ENCODE measurements around the gene ACLY. TPM values are rescaled to one million over a fixed set of nuclear protein-coding genes. Genes with fewer than 3 reads are reported as not detected.

ACLY gene
- total RNA-seq, 1 donor from 2014 or later, result 143 TPM

DNA sequence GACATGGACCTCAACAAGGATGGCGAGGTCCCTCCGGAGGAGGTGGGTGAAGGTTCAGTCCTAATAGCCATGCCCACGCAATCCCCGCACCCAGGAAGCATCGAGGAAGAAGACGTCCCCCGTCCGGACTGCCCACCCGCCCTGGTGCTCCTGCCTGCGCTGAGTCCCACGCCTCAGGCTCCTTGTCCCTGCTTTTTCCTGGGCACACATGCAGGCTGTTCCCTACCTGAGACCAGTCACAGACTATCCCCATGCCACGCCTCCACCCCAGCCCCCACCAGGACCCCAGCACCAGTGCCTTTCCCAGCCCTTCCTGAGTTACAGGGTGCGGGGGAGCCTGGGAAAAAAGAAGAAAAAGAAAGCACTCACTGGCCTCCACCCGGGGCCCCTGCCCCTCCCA lies 97.0 kb downstream of the ACLY start:
- POLR2A ChIA-PET, result no interaction called here
- TF ChIP-seq, protein P1, sequence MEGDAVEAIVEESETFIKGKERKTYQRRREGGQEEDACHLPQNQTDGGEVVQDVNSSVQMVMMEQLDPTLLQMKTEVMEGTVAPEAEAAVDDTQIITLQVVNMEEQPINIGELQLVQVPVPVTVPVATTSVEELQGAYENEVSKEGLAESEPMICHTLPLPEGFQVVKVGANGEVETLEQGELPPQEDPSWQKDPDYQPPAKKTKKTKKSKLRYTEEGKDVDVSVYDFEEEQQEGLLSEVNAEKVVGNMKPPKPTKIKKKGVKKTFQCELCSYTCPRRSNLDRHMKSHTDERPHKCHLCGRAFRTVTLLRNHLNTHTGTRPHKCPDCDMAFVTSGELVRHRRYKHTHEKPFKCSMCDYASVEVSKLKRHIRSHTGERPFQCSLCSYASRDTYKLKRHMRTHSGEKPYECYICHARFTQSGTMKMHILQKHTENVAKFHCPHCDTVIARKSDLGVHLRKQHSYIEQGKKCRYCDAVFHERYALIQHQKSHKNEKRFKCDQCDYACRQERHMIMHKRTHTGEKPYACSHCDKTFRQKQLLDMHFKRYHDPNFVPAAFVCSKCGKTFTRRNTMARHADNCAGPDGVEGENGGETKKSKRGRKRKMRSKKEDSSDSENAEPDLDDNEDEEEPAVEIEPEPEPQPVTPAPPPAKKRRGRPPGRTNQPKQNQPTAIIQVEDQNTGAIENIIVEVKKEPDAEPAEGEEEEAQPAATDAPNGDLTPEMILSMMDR (IDR thresholded peaks at IDR 0.05), result no peak
- Mint-ChIP-seq H3K27me3 (no peaks in the 10 kb centered on the region), H3K36me3 (ENCODE audit: low read depth) (peaks cover 16% of the 10 kb centered on the region), H3K9me3 (no peaks in the 10 kb centered on the region), H3K4me3 (no peak overlapping the region), H3K27ac (no peak overlapping the region), H3K4me1 (no peaks in the 10 kb centered on the region)
- DNase-seq (no peak), ATAC-seq (ENCODE audit: low read depth) (no peak)
- intact Hi-C loops (cut with micrococcal nuclease), result no loop called here
- CTCF ChIA-PET, result no interaction called here

DNA sequence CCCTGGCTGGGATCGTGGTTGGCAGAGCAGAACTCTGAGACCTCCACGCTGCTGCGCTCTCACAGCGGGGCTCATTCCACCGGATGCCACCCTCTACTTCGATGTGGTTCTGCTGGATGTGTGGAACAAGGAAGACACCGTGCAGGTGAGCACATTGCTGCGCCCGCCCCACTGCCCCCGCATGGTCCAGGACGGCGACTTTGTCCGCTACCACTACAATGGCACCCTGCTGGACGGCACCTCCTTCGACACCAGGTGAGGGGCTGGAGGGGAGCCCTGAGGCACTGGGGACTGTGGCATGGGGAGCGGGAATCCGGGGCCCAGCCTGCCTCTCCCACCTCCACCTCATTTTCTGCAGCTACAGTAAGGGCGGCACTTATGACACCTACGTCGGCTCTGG lies 100.7 kb downstream of the ACLY start:
- intact Hi-C loops (cut with micrococcal nuclease), result no loop called here
- Mint-ChIP-seq H3K36me3 (ENCODE audit: low read depth) (no peaks in the 10 kb centered on the region), H3K27me3 (peaks cover 3% of the 10 kb centered on the region), H3K4me1 (peaks cover 3% of the 10 kb centered on the region), H3K27ac (no peak overlapping the region), H3K4me3 (no peak overlapping the region), H3K9me3 (no peaks in the 10 kb centered on the region)
- ChIA-PET POLR2A (interaction anchor here (0.6 to 0.8 kb wide), 3 partner anchors 47 to 148 kb away, joined by 3 to 11 read pairs (median 4); no protein-coding TSS in a partner anchor), CTCF (no interaction called here)
- DNase-seq (no peak), ATAC-seq (ENCODE audit: low read depth) (no peak)
- TF ChIP-seq, protein P1 (IDR thresholded peaks at IDR 0.05), result no peak

Other genes with a start within 250 kb of the ACLY start
- 843 and 900 TPM in 2 replicates for gene EIF1, start 230.1 kb downstream of the ACLY start, total RNA-seq
- not detected in 2 replicates for gene GAST, start 206.6 kb downstream of the ACLY start, total RNA-seq
- 0.10 and 0.11 TPM in 2 replicates for gene HAP1, start 184.3 kb downstream of the ACLY start, total RNA-seq
- gene JUP, start 132.2 kb downstream of the ACLY start, total RNA-seq, result 27.3 and 31.1 TPM in 2 replicates
- gene P3H4, start 107.0 kb downstream of the ACLY start, total RNA-seq, result 0.76 and 1.9 TPM in 2 replicates
- 0.54 and 0.86 TPM in 2 replicates for gene FKBP10, start 105.9 kb downstream of the ACLY start, total RNA-seq
- gene NT5C3B, start 82.7 kb downstream of the ACLY start, total RNA-seq, result 38.7 and 41.0 TPM in 2 replicates
- not detected in 2 replicates for gene KLHL10, start 81.1 kb downstream of the ACLY start, total RNA-seq
- gene KLHL11, start 53.5 kb downstream of the ACLY start, total RNA-seq, result 13.6 and 17.3 TPM in 2 replicates
- 0.56 and 1.1 TPM in 2 replicates for gene ODAD4, start 11.7 kb upstream of the ACLY start, total RNA-seq
- 47.2 and 48.0 TPM in 2 replicates for gene CNP, start 47.8 kb upstream of the ACLY start, total RNA-seq
- 130 and 152 TPM in 2 replicates for gene DNAJC7, start 98.5 kb upstream of the ACLY start, total RNA-seq
- gene NKIRAS2, start 101.1 kb upstream of the ACLY start, total RNA-seq, result 23.9 and 25.8 TPM in 2 replicates
- gene C17orf113, start 131.7 kb upstream of the ACLY start, total RNA-seq, result 3.1 and 4.5 TPM in 2 replicates
- 16.7 and 17.0 TPM in 2 replicates for gene ZNF385C, start 179.5 kb upstream of the ACLY start, total RNA-seq
- gene DHX58, start 193.8 kb upstream of the ACLY start, total RNA-seq, result 21.9 and 22.4 TPM in 2 replicates
- gene KAT2A, start 202.4 kb upstream of the ACLY start, total RNA-seq, result 33.4 and 40.1 TPM in 2 replicates
- not detected in 2 replicates for gene HSPB9, start 203.9 kb upstream of the ACLY start, total RNA-seq
- gene RAB5C, start 236.0 kb upstream of the ACLY start, total RNA-seq, result 79.1 and 82.2 TPM in 2 replicates